ENCODE data around the gene ZNF138.
"Not testable (repeated sequence)": the region's sequence is repeated elsewhere in the genome, so short reads cannot be mapped to it uniquely, and the experiment has no call there.

The ZNF138 gene

DNA sequence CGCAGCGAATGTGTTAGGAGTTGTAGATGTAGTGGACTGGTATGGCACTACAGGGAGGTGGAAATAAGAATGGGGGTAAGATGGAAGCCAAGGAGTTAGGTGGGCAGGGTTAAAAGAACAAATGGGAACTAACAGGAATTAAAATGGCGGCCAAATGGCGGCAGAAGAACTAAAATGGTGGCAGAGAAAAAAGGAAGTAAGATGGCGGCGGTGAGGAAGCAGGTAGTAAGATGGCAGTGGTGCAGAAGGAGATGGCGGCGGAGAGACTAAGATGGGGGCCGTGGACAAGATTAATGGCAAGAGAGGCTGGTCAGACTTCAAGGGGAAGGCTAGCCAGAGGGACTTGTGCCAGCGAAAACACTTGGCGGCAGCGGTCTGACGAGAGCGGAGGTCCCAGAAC is 44.5 kb downstream of the ZNF138 start:
- DNase-seq (ENCODE audit: low spot score), result no peak

GRCh38 chr7:64839910-64840309 is 45.7 kb downstream of the ZNF138 start:
- no peak for DNase-seq (ENCODE audit: low spot score)

DNA sequence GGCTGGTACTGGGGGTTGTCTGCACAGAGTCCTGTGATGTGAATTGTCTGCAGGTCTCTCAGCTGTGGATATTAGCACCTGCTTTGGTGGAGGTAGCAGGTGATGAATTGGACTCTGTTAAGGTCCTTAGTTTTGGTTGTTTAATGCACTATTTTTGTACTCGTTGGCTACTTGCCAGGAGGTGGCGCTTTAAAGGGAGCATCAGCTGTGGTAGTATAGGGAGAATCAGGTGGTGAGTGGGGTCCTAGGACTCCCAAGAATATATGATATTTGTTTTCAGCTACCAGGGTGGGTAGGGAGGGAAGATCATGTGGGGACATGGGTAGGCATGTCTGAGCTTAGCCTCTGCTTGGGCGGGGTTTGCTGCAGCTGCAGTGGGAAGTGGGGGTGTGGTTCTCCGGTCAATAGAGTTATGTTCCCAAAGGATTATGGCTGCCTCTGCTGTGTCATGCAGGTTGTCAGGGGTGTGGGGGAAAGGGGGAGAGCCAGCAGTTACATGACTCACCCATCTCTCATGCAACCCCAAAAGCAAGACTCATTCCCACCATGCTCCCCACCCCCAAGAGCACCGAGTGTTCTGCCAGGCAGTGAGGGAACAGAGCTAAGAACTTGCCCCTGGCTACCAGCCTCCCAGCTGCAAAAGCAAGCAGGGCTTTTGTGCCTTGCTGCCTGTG is 55.2 kb downstream of the ZNF138 start:
- DNase-seq (ENCODE audit: low spot score), result peak; percentile 25

- no peak for DNase-seq (ENCODE audit: low spot score)
These were observed 55.8 kb downstream of the ZNF138 start for GRCh38 chr7:64849924-64850499.

DNA sequence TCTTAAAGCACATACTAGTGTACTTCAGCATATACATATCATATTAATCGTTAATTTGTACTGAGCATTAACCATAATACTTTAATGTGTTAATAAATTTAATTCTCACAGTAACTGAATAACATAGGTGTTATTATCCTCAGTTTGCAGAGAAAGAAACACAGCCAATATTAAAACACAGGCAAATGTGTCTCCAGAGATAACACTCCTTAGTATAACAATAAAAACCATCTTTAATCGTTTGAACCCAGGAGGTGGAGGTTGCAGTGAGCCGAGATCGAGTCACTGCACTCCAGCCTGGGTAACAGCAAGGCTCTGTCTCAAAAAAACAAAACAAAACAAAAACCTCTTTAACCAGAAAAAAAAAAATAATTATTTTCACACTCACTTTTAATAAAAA is 59.5 kb downstream of the ZNF138 start:
- no peak for DNase-seq (ENCODE audit: low spot score)

DNA sequence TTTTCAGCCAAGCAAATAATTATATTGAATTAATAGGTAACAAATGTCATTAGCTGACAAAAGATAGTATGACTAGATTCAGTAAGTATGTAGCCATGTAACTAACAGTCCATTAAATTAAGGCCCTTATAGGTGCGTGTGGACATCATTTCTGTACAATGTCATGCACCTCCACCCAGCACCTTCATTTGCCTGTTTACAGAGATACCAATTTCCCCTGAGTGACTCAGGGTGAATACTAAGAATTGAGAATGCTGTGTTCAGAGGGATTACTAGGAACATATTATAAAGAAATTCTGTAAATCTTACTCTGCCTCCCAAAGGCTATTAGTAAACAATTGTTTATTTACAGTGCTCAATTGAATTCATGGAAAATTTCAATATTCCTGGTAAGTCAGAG is 60.7 kb downstream of the ZNF138 start:
- no peak for DNase-seq (ENCODE audit: low spot score)

DNA sequence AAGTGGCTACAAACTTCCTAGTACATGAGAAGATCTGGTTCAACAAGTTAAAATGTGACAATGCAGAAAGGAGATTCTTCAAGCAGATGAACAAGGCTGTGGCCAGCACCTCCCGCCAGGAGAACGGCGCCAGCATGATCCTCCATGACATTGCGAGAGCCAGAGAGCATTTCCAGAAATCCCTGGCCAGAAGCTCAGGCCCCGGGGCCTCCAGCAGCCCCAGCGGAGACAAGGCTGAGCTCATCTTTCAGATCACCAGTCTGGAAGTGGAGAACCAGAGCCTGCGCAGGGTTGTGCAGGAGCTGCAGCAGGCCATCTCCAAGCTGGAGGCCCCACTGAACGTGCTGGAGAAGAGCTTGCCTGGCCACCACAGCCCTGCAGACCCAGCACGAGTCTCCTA is 68.8 kb downstream of the ZNF138 start:
- no peak for DNase-seq (ENCODE audit: low spot score)

DNA sequence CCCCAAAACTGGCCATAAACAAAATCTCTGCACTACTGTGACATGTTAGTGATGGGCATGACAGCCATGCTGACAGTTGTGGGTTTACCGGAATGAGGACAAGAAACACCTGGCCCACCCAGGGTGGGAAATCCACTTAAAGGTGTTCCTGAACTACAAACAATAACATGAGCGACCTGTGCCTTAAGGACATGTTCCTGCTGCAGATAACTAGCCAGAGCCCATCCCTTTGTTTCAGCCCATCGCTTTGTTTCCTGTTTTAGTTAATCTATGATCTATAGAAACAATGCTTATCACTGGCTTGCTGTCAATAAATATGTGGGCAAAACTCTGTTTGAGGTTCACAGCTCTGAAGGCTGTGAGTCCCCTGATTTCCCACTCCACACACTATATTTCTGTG is 69.3 kb downstream of the ZNF138 start:
- DNase-seq (ENCODE audit: low spot score), result not testable (repeated sequence)

GRCh38 chr7:64863969-64864368 is 69.7 kb downstream of the ZNF138 start:
- no peak for DNase-seq (ENCODE audit: low spot score)

GRCh38 chr7:64867863-64868440 is 73.7 kb downstream of the ZNF138 start:
- no peak for DNase-seq (ENCODE audit: low spot score)

DNA sequence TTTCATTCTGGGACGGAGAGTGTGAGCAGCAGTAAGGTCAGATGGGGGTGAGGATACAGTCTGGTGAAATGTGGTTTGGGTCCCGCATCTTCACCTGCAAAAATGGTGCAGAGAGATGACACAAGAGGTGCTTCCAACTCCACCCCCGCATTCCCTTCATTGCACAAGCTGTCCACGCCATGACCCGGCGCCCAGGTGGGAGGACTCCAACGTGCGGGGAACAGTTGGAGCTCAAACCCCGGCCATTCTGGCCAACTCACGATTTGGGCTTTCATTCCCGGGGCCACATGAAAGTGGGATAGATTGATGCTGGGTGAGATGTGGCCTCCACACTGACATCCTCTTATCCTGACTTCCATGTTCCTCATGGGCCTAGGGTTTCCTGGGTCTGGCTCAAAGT is 74.3 kb downstream of the ZNF138 start:
- DNase-seq (ENCODE audit: low spot score), result peak; percentile 1

GRCh38 chr7:64869121-64869725 is 75.0 kb downstream of the ZNF138 start:
- DNase-seq (ENCODE audit: low spot score), result no peak

- no peak for DNase-seq (ENCODE audit: low spot score)
These were observed 75.8 kb downstream of the ZNF138 start for GRCh38 chr7:64869912-64870562.

DNA sequence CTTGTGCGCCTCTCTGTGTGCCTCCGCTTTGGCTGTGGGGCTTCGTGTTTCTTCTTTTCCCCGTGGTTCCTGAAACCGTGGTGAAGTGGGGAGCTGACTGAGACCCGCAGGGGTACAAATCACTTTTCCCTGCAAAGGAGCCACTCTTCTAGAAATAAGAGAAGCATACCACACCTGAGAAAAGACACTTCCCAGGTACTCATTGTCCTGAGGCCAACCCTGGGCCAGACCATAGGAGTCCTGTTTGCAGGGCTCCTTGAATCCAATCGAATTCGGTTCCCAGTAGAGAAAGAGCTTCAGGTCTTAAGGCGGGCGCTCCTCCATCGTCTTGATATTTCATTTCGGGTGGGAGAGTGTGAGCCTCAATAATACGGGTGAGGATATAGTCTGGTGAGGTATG is 76.4 kb downstream of the ZNF138 start:
- no peak for DNase-seq (ENCODE audit: low spot score)

DNA sequence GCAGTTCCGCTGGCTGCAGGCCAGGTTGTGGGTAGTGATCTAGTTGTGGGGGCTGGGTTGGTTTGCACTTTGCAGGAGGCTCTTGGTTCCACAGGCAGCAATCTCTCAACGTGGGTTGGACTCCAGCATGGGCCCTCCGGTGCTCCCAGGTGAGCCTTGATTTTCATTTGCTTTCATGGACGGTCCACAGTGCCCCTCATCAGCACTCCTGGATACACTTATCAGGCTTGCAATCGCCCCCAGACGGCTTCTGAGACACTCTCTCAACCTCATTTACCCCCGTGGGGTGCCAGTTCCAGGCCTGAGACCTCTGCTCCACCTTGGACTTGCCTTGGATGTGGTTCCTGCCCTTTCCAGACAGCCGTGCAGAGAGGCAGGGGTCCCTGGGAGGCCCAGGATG is 77.5 kb downstream of the ZNF138 start:
- DNase-seq (ENCODE audit: low spot score), result no peak

GRCh38 chr7:64872351-64873154 is 78.3 kb downstream of the ZNF138 start:
- DNase-seq (ENCODE audit: low spot score), result no peak

GRCh38 chr7:64873155-64873500 is 78.9 kb downstream of the ZNF138 start:
- DNase-seq (ENCODE audit: low spot score), result no peak

DNA sequence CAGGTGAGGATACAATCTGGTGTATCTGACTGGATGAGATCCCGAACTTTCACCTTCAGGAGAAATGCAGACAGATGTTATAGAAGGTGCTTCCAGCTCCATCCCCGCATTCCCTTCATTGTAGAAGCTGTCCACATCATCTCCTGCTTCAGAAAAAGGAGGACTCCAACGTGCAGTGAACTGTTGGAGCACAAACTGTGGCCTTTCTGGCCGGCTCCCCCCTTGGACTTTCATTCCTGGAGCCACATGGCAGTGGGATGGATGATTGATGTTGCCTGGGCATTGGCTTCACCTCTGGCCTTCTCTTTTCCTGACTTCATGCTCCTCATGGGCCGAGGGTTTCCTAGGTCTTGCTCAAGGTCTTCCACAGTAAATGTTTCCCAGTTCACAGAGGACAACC is 79.3 kb downstream of the ZNF138 start:
- DNase-seq (ENCODE audit: low spot score), result no peak

- no peak for DNase-seq (ENCODE audit: low spot score)
These were observed 79.9 kb downstream of the ZNF138 start for GRCh38 chr7:64874114-64874513.

GRCh38 chr7:64874562-64875250 is 80.5 kb downstream of the ZNF138 start:
- DNase-seq (ENCODE audit: low spot score), result no peak

GRCh38 chr7:64875258-64875657 is 81.0 kb downstream of the ZNF138 start:
- no peak for DNase-seq (ENCODE audit: low spot score)

All from Ammon's horn (tissue), 1 donor.